Measurements from ENCODE around the gene TACC2. TPM values are rescaled to one million over a fixed set of nuclear protein-coding genes. Genes with fewer than 3 reads are reported as not detected.
A peak's percentile ranks its signal among the peaks of the same experiment; 100 is the strongest.
"Not testable (repeated sequence)": the region's sequence is repeated elsewhere in the genome, so short reads cannot be mapped to it uniquely, and the experiment has no call there.

The TACC2 gene
- polyA plus RNA-seq, 4 donors: 28.6 to 99.5 (median 77.2) TPM

DNA sequence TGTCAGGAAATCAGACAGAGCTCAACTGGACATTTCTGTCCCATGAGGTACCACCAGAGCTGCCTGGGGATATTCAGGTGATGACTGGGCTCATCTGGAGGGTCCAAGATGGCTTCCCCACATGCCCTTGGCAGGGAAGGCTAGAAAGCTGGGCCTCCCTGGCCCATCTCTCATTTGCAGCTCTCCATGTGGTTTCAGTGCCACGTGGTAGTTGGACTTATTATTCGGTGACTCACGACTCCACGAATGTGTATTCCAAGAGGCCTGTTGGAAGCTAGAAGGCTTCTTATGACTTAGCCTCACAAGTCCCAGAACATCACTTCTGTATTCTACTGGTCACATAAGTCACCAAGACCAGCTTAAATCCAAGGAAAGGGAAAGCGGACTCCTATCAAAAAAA is 36.7 kb upstream of the TACC2 start:
- Histone ChIP-seq H3K9me3 (ENCODE audit: control insufficient read depth in 2 of 2, insufficient read depth in 1 of 2, low read depth in 1 of 2, low read length in 1 of 2) (no peaks in the 10 kb centered on the region), H3K27ac (ENCODE audit: low read depth in 1 of 3, low read length in 2 of 3) (no peak overlapping the region), H3K36me3 (ENCODE audit: control insufficient read depth in 3 of 3, insufficient read depth in 2 of 3, low read depth in 1 of 3, low read length in 3 of 3) (peaks cover 0 to 12% (median 10%) of the 10 kb centered on the region in 3 donors), H3K4me3 (ENCODE audit: low read depth in 1 of 3, low read length in 3 of 3) (no peak overlapping the region), H3K4me1 (ENCODE audit: control insufficient read depth in 3 of 3, insufficient read depth in 2 of 3, low read depth in 1 of 3, low read length in 2 of 3) (peaks cover 0 to 2% (median 0%) of the 10 kb centered on the region in 3 donors), H3K27me3 (ENCODE audit: control insufficient read depth in 3 of 3, insufficient read depth in 3 of 3, low read length in 3 of 3) (no peaks in the 10 kb centered on the region)
- FAIRE-seq (no peak), DNase-seq (no peak)
- WGBS, 3 donors: 94 to 96% (median 94%) methylated on average over 5 of the region's 5 CpGs

DNA sequence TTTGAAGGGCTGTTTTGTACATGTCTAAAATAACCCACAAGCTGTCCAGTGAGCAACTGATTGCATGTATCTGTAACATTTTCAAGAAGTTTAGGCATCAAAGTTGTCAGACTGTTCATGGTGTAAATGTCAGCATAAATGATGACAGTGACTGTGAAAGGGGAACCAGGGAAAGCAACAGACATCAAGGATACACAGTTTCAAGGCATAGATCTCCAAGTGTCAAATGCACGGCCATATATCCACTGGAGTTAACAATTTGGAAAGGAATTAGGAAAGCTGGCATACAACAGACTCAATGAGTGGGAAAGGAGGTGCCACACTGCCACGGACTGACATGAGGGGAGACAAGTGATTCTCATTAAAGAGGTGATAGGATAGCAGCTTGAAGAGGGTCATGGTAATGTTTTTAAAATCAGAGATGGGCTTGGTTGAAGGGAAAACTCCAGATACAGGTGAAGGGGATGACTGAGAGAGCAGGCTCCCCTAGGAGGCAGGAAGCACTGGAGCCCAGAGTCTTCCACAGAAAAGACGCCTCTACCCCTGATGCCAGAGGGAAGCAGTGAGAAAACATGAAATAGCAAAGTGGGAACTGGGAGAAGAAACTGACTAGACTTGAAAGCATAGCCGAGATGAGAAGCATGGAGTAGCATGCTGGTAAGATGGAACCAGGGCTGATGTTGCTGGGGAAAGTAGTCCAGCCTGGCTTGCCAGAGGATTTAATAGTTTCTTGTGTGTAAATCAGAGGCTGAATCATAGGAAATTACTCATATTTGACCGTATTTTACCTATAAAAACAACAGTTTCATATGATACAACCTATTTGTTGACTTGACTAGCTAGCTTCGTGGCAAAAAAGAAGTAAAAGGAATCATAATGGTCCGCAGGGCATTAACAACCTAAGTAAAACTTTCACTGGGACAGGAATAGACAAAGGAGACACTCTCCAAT is 32.6 kb upstream of the TACC2 start:
- Histone ChIP-seq H3K27ac (ENCODE audit: low read depth in 1 of 3, low read length in 2 of 3) (no peak overlapping the region), H3K4me1 (ENCODE audit: control insufficient read depth in 3 of 3, insufficient read depth in 2 of 3, low read depth in 1 of 3, low read length in 2 of 3) (no peaks in the 10 kb centered on the region), H3K27me3 (ENCODE audit: control insufficient read depth in 3 of 3, insufficient read depth in 3 of 3, low read length in 3 of 3) (no peaks in the 10 kb centered on the region), H3K9me3 (ENCODE audit: control insufficient read depth in 2 of 2, insufficient read depth in 1 of 2, low read depth in 1 of 2, low read length in 1 of 2) (no peaks in the 10 kb centered on the region), H3K36me3 (ENCODE audit: control insufficient read depth in 3 of 3, insufficient read depth in 2 of 3, low read depth in 1 of 3, low read length in 3 of 3) (peaks cover 4 to 21% (median 10%) of the 10 kb centered on the region in 3 donors), H3K4me3 (ENCODE audit: low read depth in 1 of 3, low read length in 3 of 3) (no peak overlapping the region)
- DNase-seq (no peak), FAIRE-seq (no peak)
- 87 to 90% (median 89%) methylated on average over 7 of the region's 7 CpGs for WGBS, 3 donors

- DNase-seq: no peak
- 86 to 96% (median 94%) methylated on average over 3 of the region's 3 CpGs for WGBS, 3 donors
- Histone ChIP-seq H3K9me3 (ENCODE audit: control insufficient read depth in 2 of 2, insufficient read depth in 1 of 2, low read depth in 1 of 2, low read length in 1 of 2) (no peaks in the 10 kb centered on the region), H3K36me3 (ENCODE audit: control insufficient read depth in 3 of 3, insufficient read depth in 2 of 3, low read depth in 1 of 3, low read length in 3 of 3) (peaks cover 4 to 36% (median 14%) of the 10 kb centered on the region in 3 donors), H3K4me1 (ENCODE audit: control insufficient read depth in 3 of 3, insufficient read depth in 2 of 3, low read depth in 1 of 3, low read length in 2 of 3) (no peaks in the 10 kb centered on the region), H3K27ac (ENCODE audit: low read depth in 1 of 3, low read length in 2 of 3) (no peak overlapping the region), H3K4me3 (ENCODE audit: low read depth in 1 of 3, low read length in 3 of 3) (no peak overlapping the region), H3K27me3 (ENCODE audit: control insufficient read depth in 3 of 3, insufficient read depth in 3 of 3, low read length in 3 of 3) (no peaks in the 10 kb centered on the region)
- no peak for FAIRE-seq
Observed at GRCh38 chr10:121959671-121960070, 29.3 kb upstream of the TACC2 start.

GRCh38 chr10:121961456-121961855 is 27.5 kb upstream of the TACC2 start:
- WGBS, 3 donors: 85 to 92% (median 88%) methylated on average over 2 of the region's 2 CpGs
- Histone ChIP-seq H3K9me3 (ENCODE audit: control insufficient read depth in 2 of 2, insufficient read depth in 1 of 2, low read depth in 1 of 2, low read length in 1 of 2) (no peaks in the 10 kb centered on the region), H3K36me3 (ENCODE audit: control insufficient read depth in 3 of 3, insufficient read depth in 2 of 3, low read depth in 1 of 3, low read length in 3 of 3) (peaks cover 10 to 32% (median 19%) of the 10 kb centered on the region in 3 donors), H3K4me1 (ENCODE audit: control insufficient read depth in 3 of 3, insufficient read depth in 2 of 3, low read depth in 1 of 3, low read length in 2 of 3) (no peaks in the 10 kb centered on the region), H3K27me3 (ENCODE audit: control insufficient read depth in 3 of 3, insufficient read depth in 3 of 3, low read length in 3 of 3) (no peaks in the 10 kb centered on the region), H3K27ac (ENCODE audit: low read depth in 1 of 3, low read length in 2 of 3) (no peak overlapping the region), H3K4me3 (ENCODE audit: low read depth in 1 of 3, low read length in 3 of 3) (no peak overlapping the region)
- no peak for FAIRE-seq
- no peak for DNase-seq

DNA sequence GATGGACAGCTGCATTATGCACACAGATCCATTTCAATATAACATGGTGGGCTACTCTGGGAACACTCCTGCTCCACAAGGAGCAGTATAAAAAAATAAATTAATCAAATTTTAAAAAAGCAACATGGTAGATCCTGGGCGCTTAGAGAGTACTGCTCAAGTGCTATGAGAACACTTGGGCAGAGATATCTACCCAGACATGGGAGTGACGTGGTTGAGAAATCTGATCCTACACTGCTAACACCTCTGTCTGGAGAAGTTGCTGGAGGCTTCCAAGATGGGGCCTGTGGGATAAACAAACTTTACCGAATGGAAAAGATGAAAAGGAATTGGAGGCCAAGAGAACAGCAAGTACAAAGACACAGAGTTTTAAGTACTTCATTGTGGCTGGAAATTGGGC is 23.0 kb upstream of the TACC2 start:
- Histone ChIP-seq H3K27me3 (ENCODE audit: control insufficient read depth in 3 of 3, insufficient read depth in 3 of 3, low read length in 3 of 3) (no peaks in the 10 kb centered on the region), H3K36me3 (ENCODE audit: control insufficient read depth in 3 of 3, insufficient read depth in 2 of 3, low read depth in 1 of 3, low read length in 3 of 3) (peaks cover 11 to 46% (median 30%) of the 10 kb centered on the region in 3 donors)

GRCh38 chr10:121969086-121969485 is 19.9 kb upstream of the TACC2 start:
- not testable (repeated sequence) for H3K9me3 ChIP-seq (ENCODE audit: control insufficient read depth in 2 of 2, insufficient read depth in 1 of 2, low read depth in 1 of 2, low read length in 1 of 2); H3K4me1 ChIP-seq (ENCODE audit: control insufficient read depth in 3 of 3, insufficient read depth in 2 of 3, low read depth in 1 of 3, low read length in 2 of 3); H3K27me3 ChIP-seq (ENCODE audit: control insufficient read depth in 3 of 3, insufficient read depth in 3 of 3, low read length in 3 of 3); FAIRE-seq; DNase-seq; H3K4me3 ChIP-seq (ENCODE audit: low read depth in 1 of 3, low read length in 3 of 3); H3K27ac ChIP-seq (ENCODE audit: low read depth in 1 of 3, low read length in 2 of 3)
- 87 to 94% (median 88%) methylated on average over 8 of the region's 8 CpGs for WGBS, 3 donors
- H3K36me3 ChIP-seq (ENCODE audit: control insufficient read depth in 3 of 3, insufficient read depth in 2 of 3, low read depth in 1 of 3, low read length in 3 of 3): peaks cover 11 to 43% (median 26%) of the 10 kb centered on the region in 3 donors

More for the DNA sequence above, 23.0 kb upstream of the TACC2 start:
- Histone ChIP-seq H3K9me3 (ENCODE audit: control insufficient read depth in 2 of 2, insufficient read depth in 1 of 2, low read depth in 1 of 2, low read length in 1 of 2) (no peaks in the 10 kb centered on the region), H3K27ac (ENCODE audit: low read depth in 1 of 3, low read length in 2 of 3) (no peak overlapping the region), H3K4me1 (ENCODE audit: control insufficient read depth in 3 of 3, insufficient read depth in 2 of 3, low read depth in 1 of 3, low read length in 2 of 3) (no peaks in the 10 kb centered on the region), H3K4me3 (ENCODE audit: low read depth in 1 of 3, low read length in 3 of 3) (no peak overlapping the region)
- FAIRE-seq: no peak
- 75 to 86% (median 82%) methylated on average over 3 of the region's 3 CpGs for WGBS, 3 donors
- no peak for DNase-seq

- Histone ChIP-seq H3K4me1 (ENCODE audit: control insufficient read depth in 3 of 3, insufficient read depth in 2 of 3, low read depth in 1 of 3, low read length in 2 of 3) (peaks cover 1 to 13% (median 12%) of the 10 kb centered on the region in 3 donors), H3K4me3 (ENCODE audit: low read depth in 1 of 3, low read length in 3 of 3) (peak overlapping the region; percentile 63 to 95 (median 94)), H3K36me3 (ENCODE audit: control insufficient read depth in 3 of 3, insufficient read depth in 2 of 3, low read depth in 1 of 3, low read length in 3 of 3) (peaks cover 0 to 21% (median 2%) of the 10 kb centered on the region in 3 donors), H3K27me3 (ENCODE audit: control insufficient read depth in 3 of 3, insufficient read depth in 3 of 3, low read length in 3 of 3) (no peaks in the 10 kb centered on the region), H3K27ac (ENCODE audit: low read depth in 1 of 3, low read length in 2 of 3) (peak overlapping the region; percentile 97 to 99 (median 97)), H3K9me3 (ENCODE audit: control insufficient read depth in 2 of 2, insufficient read depth in 1 of 2, low read depth in 1 of 2, low read length in 1 of 2) (peaks cover 0 to 4% of the 10 kb centered on the region in 2 donors)
- WGBS, 3 donors: 2 to 8% (median 7%) methylated on average over 21 of the region's 21 CpGs
- DNase-seq: no peak
- no peak for FAIRE-seq
Observed at GRCh38 chr10:121974019-121974534, 14.9 kb upstream of the TACC2 start.

GRCh38 chr10:121974535-121975294 is 14.2 kb upstream of the TACC2 start, which contains the start of gene NSMCE4A:
Gene NSMCE4A, minus strand, starts transcription at chr10:121975217. Its CDS starts 52 bp downstream, at chr10:121975165.
- DNase-seq (peak; percentile 76 to 92), FAIRE-seq (no peak)
- H3K4me3 ChIP-seq (ENCODE audit: low read depth in 1 of 3, low read length in 3 of 3): peak within 1 kb of the TSS; percentile 63 to 95 (median 94)
- peaks cover 1 to 13% (median 12%) of the 10 kb centered on the region in 3 donors for H3K4me1 ChIP-seq (ENCODE audit: control insufficient read depth in 3 of 3, insufficient read depth in 2 of 3, low read depth in 1 of 3, low read length in 2 of 3)
- H3K27ac ChIP-seq (ENCODE audit: low read depth in 1 of 3, low read length in 2 of 3): peak within 1 kb of the TSS; percentile 97 to 99 (median 97)
- no peaks in the 10 kb centered on the region for H3K27me3 ChIP-seq (ENCODE audit: control insufficient read depth in 3 of 3, insufficient read depth in 3 of 3, low read length in 3 of 3)
- H3K9me3 ChIP-seq (ENCODE audit: control insufficient read depth in 2 of 2, insufficient read depth in 1 of 2, low read depth in 1 of 2, low read length in 1 of 2): peaks cover 0 to 4% of the 10 kb centered on the region in 2 donors
- peaks cover 0 to 17% (median 1%) of the 10 kb centered on the region in 3 donors for H3K36me3 ChIP-seq (ENCODE audit: control insufficient read depth in 3 of 3, insufficient read depth in 2 of 3, low read depth in 1 of 3, low read length in 3 of 3)
- WGBS, 3 donors: 0 to 1% (median 1%) methylated on average over 68 to 101 of the region's 101 CpGs

Data from small intestine (tissue), 7 donors.